SU-DHL-6 (cell line): ENCODE data around the gene NCMAP.

Source experiments
- H2AFZ ChIP-seq: fragments of 200-600 bp; sonication (generic); 2 replicates; pipeline ENCODE4 v1.6.1; 2014; ENCODE audit warnings: low read depth, mild to moderate bottlenecking, moderate library complexity, mixed read lengths, antibody characterized with exemption, low read length; ENCODE audit not compliant: severe bottlenecking
- H3F3A ChIP-seq: fragments of 200-600 bp; shearing (Covaris generic); 2 replicates; pipeline ENCODE4 v1.6.0; 2016; ENCODE audit warnings: antibody characterized with exemption, mild to moderate bottlenecking; ENCODE audit not compliant: insufficient read depth
- H3K27ac ChIP-seq: fragments of 200-600 bp; sonication (generic); 2 replicates; pipeline ENCODE4 v1.5.1; 2016; ENCODE audit warnings: low read depth, mild to moderate bottlenecking, low read length, moderate library complexity, mixed read lengths
- H3K27me3 ChIP-seq: fragments of 200-600 bp; sonication (generic), shearing (Covaris generic); 2 replicates; pipeline ENCODE4 v1.6.0; 2014; ENCODE audit warnings: mild to moderate bottlenecking, low read length
- H3K36me3 ChIP-seq: fragments of 200-600 bp; sonication (generic); 2 replicates; pipeline ENCODE4 v1.6.1; 2014; ENCODE audit warnings: mild to moderate bottlenecking, low read length, mixed read lengths
- H3K4me2 ChIP-seq: fragments of 300-600, 200-600 bp; shearing (Covaris generic), sonication (generic); 2 replicates; pipeline ENCODE4 v1.6.0; 2014; ENCODE audit warnings: low read length, low read depth, mild to moderate bottlenecking; ENCODE audit not compliant: poor library complexity, severe bottlenecking
- H3K4me3 ChIP-seq: fragments of 200-600 bp; sonication (generic); 2 replicates; pipeline ENCODE4 v1.5.1; 2014; ENCODE audit warnings: antibody characterized with exemption, low read length, mild to moderate bottlenecking, mixed read lengths; ENCODE audit not compliant: insufficient read depth, poor library complexity, severe bottlenecking
- H3K79me2 ChIP-seq: fragments of 200-600 bp; sonication (generic); 2 replicates; pipeline ENCODE4 v1.6.1; 2014; ENCODE audit warnings: mild to moderate bottlenecking, low read length, moderate library complexity; ENCODE audit not compliant: insufficient read depth
- H3K9ac ChIP-seq: fragments of 200-600 bp; sonication (generic); 2 replicates; pipeline ENCODE4 v1.7.0; 2014; ENCODE audit warnings: mild to moderate bottlenecking, low read length
- H3K9me2 ChIP-seq: fragments of 200-600 bp; sonication (generic); replicated peaks from 2 replicates; pipeline ENCODE4 v1.6.1; 2014; ENCODE audit warnings: low read length; ENCODE audit not compliant: insufficient read depth
- H3K9me3 ChIP-seq: fragments of 200-600 bp; sonication (generic); 2 replicates; pipeline ENCODE4 v1.6.1; 2014; ENCODE audit warnings: low read length, mixed read lengths; ENCODE audit not compliant: insufficient read depth
- H4K20me1 ChIP-seq: fragments of 200-600 bp; sonication (generic); 2 replicates; pipeline ENCODE4 v1.6.1; 2014; ENCODE audit warnings: low read depth, mild to moderate bottlenecking, antibody characterized with exemption, low read length, moderate library complexity, mixed read lengths
- EZH2phosphoT487 ChIP-seq: fragments of 200-600 bp; sonication (generic), shearing (Covaris generic); conservative IDR thresholded peaks from 2 replicates; pipeline ENCODE4 v1.6.1; 2018; ENCODE audit warnings: mild to moderate bottlenecking, antibody characterized with exemption, low read length, moderate library complexity, mixed read lengths
- TF ChIP-seq, protein P1 (sequence below): fragments of 200-600 bp; sonication (generic); IDR thresholded peaks from one replicate; pipeline ENCODE4 v1.5.1; 2017; ENCODE audit warnings: antibody characterized with exemption, mild to moderate bottlenecking, low read length, moderate library complexity; ENCODE audit not compliant: insufficient read depth, poor library complexity, severe bottlenecking

The NCMAP gene

DNA sequence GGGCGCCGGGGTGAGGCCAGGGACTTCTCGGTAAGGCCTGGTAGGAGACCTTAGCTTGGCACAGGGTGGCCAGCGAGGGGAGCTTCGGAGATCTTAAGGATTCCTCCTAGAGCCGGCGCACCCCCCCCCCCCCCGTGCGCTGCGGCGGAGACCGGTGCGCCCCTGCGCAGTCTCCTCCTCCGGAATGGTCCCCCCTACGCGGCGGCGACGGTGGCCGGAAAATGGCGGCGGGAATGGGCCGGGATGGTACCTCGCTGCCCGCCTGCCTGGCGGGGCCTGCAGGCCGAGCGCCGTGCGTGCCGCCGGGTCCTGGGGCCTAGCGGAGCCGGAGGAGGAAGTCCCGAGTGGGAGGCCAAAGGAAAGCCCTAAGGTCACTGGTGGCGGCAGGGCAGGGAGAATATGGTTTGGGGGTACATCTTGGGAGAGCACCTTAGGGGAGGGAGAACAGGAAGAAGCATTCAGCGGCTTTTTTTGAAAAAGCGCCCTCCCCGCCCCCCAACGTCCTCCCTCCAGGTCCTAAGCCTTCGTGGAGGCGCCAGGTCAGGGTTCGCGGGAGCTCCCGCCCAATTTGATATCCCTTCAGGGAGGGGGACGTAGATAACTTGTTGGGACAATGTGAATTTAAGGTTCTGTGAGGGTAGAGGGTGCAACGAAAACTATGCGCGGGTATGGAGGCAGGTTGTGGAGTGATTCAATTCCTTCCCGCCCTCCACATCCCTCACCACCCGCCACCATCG lies 87.6 kb downstream of the NCMAP start:
- Histone ChIP-seq H3K27me3 (no peaks in the 10 kb centered on the region), H3K9me3 (no peaks in the 10 kb centered on the region), H3K4me2 (peak overlapping the region; percentile 78), H3K27ac (peak overlapping the region; percentile 69), H3F3A (peaks cover 17% of the 10 kb centered on the region; the same call in 1 of the 2 replicates), H3K9ac (peak overlapping the region; percentile 100), H3K9me2 (no peaks in the 10 kb centered on the region), H4K20me1 (peaks cover 36% of the 10 kb centered on the region), H3K4me3 (peak overlapping the region; percentile 86), H2AFZ (peak overlapping the region; percentile 37), H3K79me2 (peaks cover 52% of the 10 kb centered on the region), H3K36me3 (peaks cover 33% of the 10 kb centered on the region)
- TF ChIP-seq, protein P1, sequence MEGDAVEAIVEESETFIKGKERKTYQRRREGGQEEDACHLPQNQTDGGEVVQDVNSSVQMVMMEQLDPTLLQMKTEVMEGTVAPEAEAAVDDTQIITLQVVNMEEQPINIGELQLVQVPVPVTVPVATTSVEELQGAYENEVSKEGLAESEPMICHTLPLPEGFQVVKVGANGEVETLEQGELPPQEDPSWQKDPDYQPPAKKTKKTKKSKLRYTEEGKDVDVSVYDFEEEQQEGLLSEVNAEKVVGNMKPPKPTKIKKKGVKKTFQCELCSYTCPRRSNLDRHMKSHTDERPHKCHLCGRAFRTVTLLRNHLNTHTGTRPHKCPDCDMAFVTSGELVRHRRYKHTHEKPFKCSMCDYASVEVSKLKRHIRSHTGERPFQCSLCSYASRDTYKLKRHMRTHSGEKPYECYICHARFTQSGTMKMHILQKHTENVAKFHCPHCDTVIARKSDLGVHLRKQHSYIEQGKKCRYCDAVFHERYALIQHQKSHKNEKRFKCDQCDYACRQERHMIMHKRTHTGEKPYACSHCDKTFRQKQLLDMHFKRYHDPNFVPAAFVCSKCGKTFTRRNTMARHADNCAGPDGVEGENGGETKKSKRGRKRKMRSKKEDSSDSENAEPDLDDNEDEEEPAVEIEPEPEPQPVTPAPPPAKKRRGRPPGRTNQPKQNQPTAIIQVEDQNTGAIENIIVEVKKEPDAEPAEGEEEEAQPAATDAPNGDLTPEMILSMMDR, result no peak
- no peak for TF ChIP-seq EZH2phosphoT487

DNA sequence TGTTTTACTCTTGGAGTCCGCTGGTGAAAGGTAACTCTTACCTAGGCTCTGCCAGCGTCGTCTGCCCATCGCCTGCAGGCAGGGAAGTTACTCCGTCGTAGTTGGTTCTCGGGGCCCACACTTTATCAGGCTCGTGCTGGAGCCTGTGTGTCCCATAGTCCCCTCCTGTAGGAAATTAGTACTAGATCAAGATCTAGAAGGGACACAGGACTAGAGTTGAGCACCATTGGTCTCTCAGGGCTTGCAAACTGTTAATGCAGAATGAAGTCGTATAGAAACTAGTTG lies 88.2 kb downstream of the NCMAP start:
- H4K20me1 ChIP-seq, result peaks cover 36% of the 10 kb centered on the region
- H3K27me3 ChIP-seq, result no peaks in the 10 kb centered on the region
- TF ChIP-seq, protein P1, result no peak
- no peak for TF ChIP-seq EZH2phosphoT487
- H3K79me2 ChIP-seq, result peaks cover 56% of the 10 kb centered on the region
- peak overlapping the region; percentile 69 for H3K27ac ChIP-seq
- H3K4me3 ChIP-seq, result peak overlapping the region; percentile 86
- H2AFZ ChIP-seq, result no peak overlapping the region
- H3F3A ChIP-seq, result peaks cover 18% of the 10 kb centered on the region; the same call in 1 of the 2 replicates
- H3K9me3 ChIP-seq, result no peaks in the 10 kb centered on the region
- peaks cover 38% of the 10 kb centered on the region for H3K36me3 ChIP-seq
- peak overlapping the region; percentile 100 for H3K9ac ChIP-seq
- no peaks in the 10 kb centered on the region for H3K9me2 ChIP-seq
- peak overlapping the region; percentile 78 for H3K4me2 ChIP-seq

DNA sequence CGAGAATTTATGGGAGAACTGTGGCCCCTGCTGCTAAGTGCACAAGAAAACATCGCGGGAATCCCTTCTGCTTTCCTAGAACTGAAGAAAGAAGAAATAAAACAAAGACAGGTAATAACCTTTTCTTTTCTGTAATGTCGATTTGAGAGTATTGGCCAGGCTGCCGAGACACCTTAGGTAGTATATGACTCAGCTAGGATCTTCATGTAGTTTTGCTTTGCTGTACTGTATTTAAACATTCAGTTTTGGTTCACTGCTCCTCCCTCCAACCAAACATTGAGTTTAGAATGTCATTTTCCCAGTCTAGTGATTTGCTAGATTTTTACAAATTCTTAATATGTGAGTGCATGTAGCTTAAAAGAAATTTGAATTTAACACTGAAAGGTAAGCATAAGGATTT lies 93.0 kb downstream of the NCMAP start:
- peaks cover 84% of the 10 kb centered on the region for H3K36me3 ChIP-seq

More for the DNA sequence above, 93.0 kb downstream of the NCMAP start:
- Histone ChIP-seq H3K27me3 (no peaks in the 10 kb centered on the region), H2AFZ (no peak overlapping the region), H3K4me3 (no peak overlapping the region), H3K9me2 (no peaks in the 10 kb centered on the region), H3K79me2 (peaks cover 71% of the 10 kb centered on the region), H3K4me2 (no peak overlapping the region), H3K9ac (no peak overlapping the region), H3K9me3 (no peaks in the 10 kb centered on the region), H4K20me1 (peaks cover 67% of the 10 kb centered on the region), H3K27ac (no peak overlapping the region), H3F3A (peaks cover 38% of the 10 kb centered on the region)
- no peak for TF ChIP-seq EZH2phosphoT487
- TF ChIP-seq, protein P1, result no peak
